PC-3 (cell line): ENCODE data around the gene PAX4. TPM values are rescaled to one million over a fixed set of nuclear protein-coding genes. Genes with fewer than 3 reads are reported as not detected.

Source experiments
- ATAC-seq: fragments of 200-7000 bp; cut with Tn5 transposase; 2 replicates; pipeline ENCODE4 v1.9.1; 2020; ENCODE audit warnings: mild to moderate bottlenecking, moderate library complexity
- BruUV-seq: library from RNA; stranded (reverse); fragments of 400-500 nt; replicated peaks from 2 replicates; lab custom pipeline; 2021; lab: Mats Ljungman, UMichigan
- CTCF ChIA-PET: fragments of 300-600 bp; sonication (Branson Sonifier 250); formaldehyde crosslinking; loops from one replicate; lab custom pipeline; 2022; ENCODE audit warnings: antibody characterized with exemption; lab: Charles Lee
- POLR2A ChIA-PET: fragments of 300-600 bp; sonication (Branson Sonifier 250); formaldehyde crosslinking; loops from one replicate; lab custom pipeline; 2022; ENCODE audit warnings: antibody characterized with exemption; ENCODE audit not compliant: unreplicated experiment; lab: Charles Lee
- DNase-seq: peaks from one replicate; pipeline ENCODE4 v3.0.0-alpha.2; 2015
- H2AFZ ChIP-seq: fragments of 300-600 bp; sonication (generic); 2 replicates; pipeline ENCODE4 v1.6.0; 2016; ENCODE audit warnings: antibody characterized with exemption, low read length
- H3F3A ChIP-seq: fragments of 300-600 bp; sonication (generic); one replicate; pipeline ENCODE4 v1.6.0; 2017; ENCODE audit warnings: antibody characterized with exemption, low read length, control low read depth, mild to moderate bottlenecking; ENCODE audit not compliant: unreplicated experiment
- H3K27ac ChIP-seq: fragments of 300-600 bp; sonication (generic); 2 replicates; pipeline ENCODE4 v1.5.1; 2016; ENCODE audit warnings: mild to moderate bottlenecking, low read length
- H3K27me3 ChIP-seq: fragments of 300-600 bp; sonication (generic); 2 replicates; pipeline ENCODE4 v1.6.1; 2016; ENCODE audit warnings: low read length, mixed read lengths
- H3K36me3 ChIP-seq: fragments of 300-600 bp; sonication (generic); 2 replicates; pipeline ENCODE4 v1.6.1; 2016; ENCODE audit warnings: low read depth, mixed run types, low read length, mixed read lengths
- H3K4me1 ChIP-seq: fragments of 300-600 bp; sonication (generic); 2 replicates; pipeline ENCODE4 v1.5.1; 2016; ENCODE audit warnings: low read length; ENCODE audit not compliant: insufficient read depth
- H3K4me2 ChIP-seq: fragments of 300-600 bp; sonication (generic); 2 replicates; pipeline ENCODE4 v1.6.0; 2016; ENCODE audit warnings: low read length
- H3K4me3 ChIP-seq: fragments of 300-600 bp; sonication (generic); 2 replicates; pipeline ENCODE4 v1.5.1; 2016; ENCODE audit warnings: mild to moderate bottlenecking, low read length, mixed read lengths
- H3K79me2 ChIP-seq: fragments of 300-600 bp; sonication (generic); 2 replicates; pipeline ENCODE4 v1.6.1; 2017; ENCODE audit warnings: low read length, mixed read lengths
- H3K9ac ChIP-seq: fragments of 300-600 bp; sonication (generic); 2 replicates; pipeline ENCODE4 v1.6.0; 2016; ENCODE audit warnings: mild to moderate bottlenecking, low read length
- H3K9me2 ChIP-seq: fragments of 300-600 bp; sonication (generic); replicated peaks from 2 replicates; pipeline ENCODE4 v1.6.1; 2016; ENCODE audit warnings: mixed run types, low read length, mixed read lengths
- H3K9me3 ChIP-seq: fragments of 300-600 bp; sonication (generic); 2 replicates; pipeline ENCODE4 v1.6.1; 2016; ENCODE audit warnings: low read length, mixed read lengths
- H4K20me1 ChIP-seq: fragments of 300-600 bp; sonication (generic); 2 replicates; pipeline ENCODE4 v1.6.1; 2016; ENCODE audit warnings: low read length, mixed read lengths
- EZH2 ChIP-seq: fragments of 300-600 bp; sonication (generic); IDR thresholded peaks from one replicate; pipeline ENCODE4 v1.6.1; 2017; ENCODE audit warnings: antibody characterized with exemption, mild to moderate bottlenecking, low read length; ENCODE audit not compliant: unreplicated experiment
- EZH2phosphoT487 ChIP-seq: fragments of 300-600 bp; sonication (generic); IDR thresholded peaks from 2 replicates; pipeline ENCODE4 v1.6.1; 2018; ENCODE audit warnings: mild to moderate bottlenecking, antibody characterized with exemption, low read length, borderline replicate concordance
- intact Hi-C: fragments of 100-400 bp; cut with micrococcal nuclease; formaldehyde crosslinking; loops from 2 replicates; pipeline ENCODE4 v1.9.0; 2023
- total RNA-seq: library from RNA; depleted of rRNA; stranded (reverse); fragments of >200 nt; gene quantifications from 2 replicates; pipeline ENCODE4 v1.2.3, GENCODE V29; 2014
- TF ChIP-seq, protein P1 (sequence below): fragments of 300-600 bp; sonication (generic); conservative IDR thresholded peaks from 2 replicates; pipeline ENCODE4 v1.5.1; 2017; ENCODE audit warnings: antibody characterized with exemption, low read depth, mild to moderate bottlenecking, low read length

PAX4 gene
- total RNA-seq, 1 experiment from 2014 or later: not detected

GRCh38 chr7:127600885-127601284 is 17.1 kb downstream of the PAX4 start:
- no peak overlapping the region for H2AFZ ChIP-seq
- H3K27me3 ChIP-seq: no peaks in the 10 kb centered on the region
- no peak for ATAC-seq
- no peak overlapping the region for H3K4me2 ChIP-seq
- no peak overlapping the region for H3K9ac ChIP-seq
- no peak for TF ChIP-seq EZH2phosphoT487
- TF ChIP-seq, protein P1, sequence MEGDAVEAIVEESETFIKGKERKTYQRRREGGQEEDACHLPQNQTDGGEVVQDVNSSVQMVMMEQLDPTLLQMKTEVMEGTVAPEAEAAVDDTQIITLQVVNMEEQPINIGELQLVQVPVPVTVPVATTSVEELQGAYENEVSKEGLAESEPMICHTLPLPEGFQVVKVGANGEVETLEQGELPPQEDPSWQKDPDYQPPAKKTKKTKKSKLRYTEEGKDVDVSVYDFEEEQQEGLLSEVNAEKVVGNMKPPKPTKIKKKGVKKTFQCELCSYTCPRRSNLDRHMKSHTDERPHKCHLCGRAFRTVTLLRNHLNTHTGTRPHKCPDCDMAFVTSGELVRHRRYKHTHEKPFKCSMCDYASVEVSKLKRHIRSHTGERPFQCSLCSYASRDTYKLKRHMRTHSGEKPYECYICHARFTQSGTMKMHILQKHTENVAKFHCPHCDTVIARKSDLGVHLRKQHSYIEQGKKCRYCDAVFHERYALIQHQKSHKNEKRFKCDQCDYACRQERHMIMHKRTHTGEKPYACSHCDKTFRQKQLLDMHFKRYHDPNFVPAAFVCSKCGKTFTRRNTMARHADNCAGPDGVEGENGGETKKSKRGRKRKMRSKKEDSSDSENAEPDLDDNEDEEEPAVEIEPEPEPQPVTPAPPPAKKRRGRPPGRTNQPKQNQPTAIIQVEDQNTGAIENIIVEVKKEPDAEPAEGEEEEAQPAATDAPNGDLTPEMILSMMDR: no peak
- no peak for TF ChIP-seq EZH2
- BruUV-seq: no TSS peak
- ChIA-PET POLR2A (no interaction called here), CTCF (no interaction called here)
- H3K9me2 ChIP-seq: no peaks in the 10 kb centered on the region
- intact Hi-C loops: no loop called here
- no peaks in the 10 kb centered on the region for H3K79me2 ChIP-seq
- no peaks in the 10 kb centered on the region for H4K20me1 ChIP-seq
- H3K27ac ChIP-seq: no peak overlapping the region
- no peak overlapping the region for H3K4me3 ChIP-seq
- no peaks in the 10 kb centered on the region for H3F3A ChIP-seq
- no peaks in the 10 kb centered on the region for H3K9me3 ChIP-seq
- no peaks in the 10 kb centered on the region for H3K4me1 ChIP-seq
- H3K36me3 ChIP-seq: no peaks in the 10 kb centered on the region
- no peak for DNase-seq

GRCh38 chr7:127598318-127598717 is 19.6 kb downstream of the PAX4 start:
- no peak overlapping the region for H3K4me2 ChIP-seq
- no peaks in the 10 kb centered on the region for H3K27me3 ChIP-seq
- no peaks in the 10 kb centered on the region for H3K4me1 ChIP-seq
- BruUV-seq: no TSS peak
- intact Hi-C loops: no loop called here
- H2AFZ ChIP-seq: no peak overlapping the region
- no peak for TF ChIP-seq EZH2phosphoT487
- TF ChIP-seq, protein P1: peak; percentile 59
- ATAC-seq (no peak), DNase-seq (peak; percentile 19)
- H3K9me2 ChIP-seq: no peaks in the 10 kb centered on the region
- no peak overlapping the region for H3K4me3 ChIP-seq
- H3K79me2 ChIP-seq: no peaks in the 10 kb centered on the region
- no peak overlapping the region for H3K9ac ChIP-seq
- H4K20me1 ChIP-seq: no peaks in the 10 kb centered on the region
- H3F3A ChIP-seq: no peaks in the 10 kb centered on the region
- H3K27ac ChIP-seq: no peak overlapping the region
- POLR2A ChIA-PET: no interaction called here
- H3K36me3 ChIP-seq: no peaks in the 10 kb centered on the region
- CTCF ChIA-PET: no interaction called here
- H3K9me3 ChIP-seq: no peaks in the 10 kb centered on the region

DNA sequence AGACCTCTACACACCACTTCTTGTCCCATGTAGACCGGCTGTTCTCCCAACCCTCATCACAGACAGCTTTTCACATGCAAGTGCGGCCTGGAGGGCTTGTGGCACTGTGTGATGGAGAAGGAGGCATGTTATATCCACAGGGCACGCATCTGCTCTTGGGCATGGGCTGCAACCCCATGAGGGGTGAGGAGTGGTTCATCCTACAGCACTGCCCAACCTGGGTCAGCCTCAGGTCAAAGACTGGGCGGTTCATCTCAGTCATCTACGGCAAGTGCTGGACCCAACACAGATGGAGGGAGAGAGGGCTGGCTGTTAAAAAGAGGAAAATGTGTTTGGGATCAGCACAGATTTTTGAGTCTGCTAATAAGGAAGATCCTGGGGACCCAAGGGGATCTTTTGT is 22.2 kb downstream of the PAX4 start:
- Histone ChIP-seq H3K9ac (no peak overlapping the region), H3F3A (no peaks in the 10 kb centered on the region), H3K79me2 (no peaks in the 10 kb centered on the region), H3K9me2 (no peaks in the 10 kb centered on the region), H4K20me1 (no peaks in the 10 kb centered on the region), H3K27me3 (no peaks in the 10 kb centered on the region), H3K9me3 (no peaks in the 10 kb centered on the region), H2AFZ (no peak overlapping the region), H3K4me2 (no peak overlapping the region), H3K4me1 (no peaks in the 10 kb centered on the region), H3K4me3 (no peak overlapping the region), H3K27ac (no peak overlapping the region), H3K36me3 (peaks cover 3% of the 10 kb centered on the region; the same call in 1 of the 2 replicates)
- intact Hi-C loops: no loop called here
- ChIA-PET POLR2A (no interaction called here), CTCF (no interaction called here)
- no peak for TF ChIP-seq EZH2
- TF ChIP-seq EZH2phosphoT487: no peak
- TF ChIP-seq, protein P1: no peak
- no peak for ATAC-seq
- no TSS peak for BruUV-seq
- no peak for DNase-seq
